Epidermal melanocyte (primary cell): ENCODE measurements around the gene CERK.

Experiments
- DNase-seq: peaks from one replicate; pipeline ENCODE4 v3.0.0; 2011; ENCODE audit warnings: low spot score; ENCODE audit not compliant: insufficient read length

CERK gene

GRCh38 chr22:46766611-46767010 lies 28.6 kb upstream of the CERK start:
- no peak for DNase-seq

- no peak for DNase-seq
Observed at GRCh38 chr22:46764779-46765485, 26.9 kb upstream of the CERK start.

- DNase-seq = no peak
Observed at GRCh38 chr22:46764140-46764680, 26.2 kb upstream of the CERK start.

GRCh38 chr22:46763051-46763705 lies 25.1 kb upstream of the CERK start:
- no peak for DNase-seq

- DNase-seq = peak; percentile 93
Observed at GRCh38 chr22:46762238-46763050, 24.4 kb upstream of the CERK start, which contains the start of gene TBC1D22A. TBC1D22A (plus strand) TSS chr22:46762650; CDS start chr22:46762787, 137 bp downstream.

GRCh38 chr22:46761539-46762237 lies 23.6 kb upstream of the CERK start:
- DNase-seq = no peak

GRCh38 chr22:46761017-46761416 lies 23.0 kb upstream of the CERK start:
- DNase-seq = no peak

GRCh38 chr22:46758867-46759290 lies 20.8 kb upstream of the CERK start:
- no peak for DNase-seq

- DNase-seq = no peak
Observed at GRCh38 chr22:46758121-46758520, 20.1 kb upstream of the CERK start.

- no peak for DNase-seq
Observed at GRCh38 chr22:46757104-46757503, 19.1 kb upstream of the CERK start.

GRCh38 chr22:46756097-46756496 lies 18.0 kb upstream of the CERK start:
- no peak for DNase-seq

GRCh38 chr22:46755525-46755924 lies 17.5 kb upstream of the CERK start:
- no peak for DNase-seq

- DNase-seq = no peak
Observed at GRCh38 chr22:46754826-46755225, 16.8 kb upstream of the CERK start.

- DNase-seq = peak; percentile 76
Observed at GRCh38 chr22:46754110-46754799, 16.2 kb upstream of the CERK start.

- DNase-seq = no peak
Observed at GRCh38 chr22:46753761-46754109, 15.7 kb upstream of the CERK start.

- no peak for DNase-seq
Observed at GRCh38 chr22:46753360-46753759, 15.3 kb upstream of the CERK start.

- DNase-seq = no peak
Observed at GRCh38 chr22:46752988-46753310, 14.9 kb upstream of the CERK start.

- no peak for DNase-seq
Observed at GRCh38 chr22:46752286-46752987, 14.4 kb upstream of the CERK start.

- no peak for DNase-seq
Observed at GRCh38 chr22:46750863-46751443, 12.9 kb upstream of the CERK start.

- DNase-seq = no peak
Observed at GRCh38 chr22:46750530-46750800, 12.4 kb upstream of the CERK start.
